Endothelial cell of umbilical vein (primary cell): Measurements from ENCODE around the gene OLA1. TPM values are rescaled to one million over a fixed set of nuclear protein-coding genes. Genes with fewer than 3 reads are reported as not detected.

ENCODE experiments used
- BruUV-seq: library from RNA; stranded (reverse); fragments of 400-500 nt; replicated peaks from 2 replicates; lab custom pipeline; 2021; lab: Mats Ljungman, UMichigan
- CTCF ChIA-PET: fragments of 300-600, 350-600 bp; sonication (Branson Sonifier 250); formaldehyde crosslinking; loops from one replicate; lab custom pipeline; 2021; ENCODE audit warnings: antibody characterized with exemption, inconsistent platforms; lab: Charles Lee
- POLR2A ChIA-PET: fragments of 300-600, 350-600 bp; sonication (Branson Sonifier 250); formaldehyde crosslinking; loops from one replicate; lab custom pipeline; 2021; ENCODE audit warnings: antibody characterized with exemption, inconsistent platforms; lab: Charles Lee
- DNase-seq: peaks from one replicate; pipeline ENCODE4 v3.0.0-alpha.2; 2011; ENCODE audit warnings: low read depth, low spot score
- FAIRE-seq: peaks from 2 replicates; lab custom pipeline; 2011; peaks lifted over from hg19 to GRCh38; lab: Jason Lieb, UNC
- H2AFZ ChIP-seq: 2 replicates; pipeline ENCODE4 v1.6.0; 2012; ENCODE audit warnings: low read depth, low read length, control low read depth, inconsistent platforms
- H3K27ac ChIP-seq: 2 replicates; pipeline ENCODE4 v1.5.1; 2011; ENCODE audit warnings: low read depth, mild to moderate bottlenecking, control low read depth, low read length, moderate library complexity; ENCODE audit not compliant: insufficient read depth
- H3K27me3 ChIP-seq, 2 experiments: 2 replicates each; pipeline versions ENCODE4 v1.6.0 to v1.6.1; 2011; ENCODE audit warnings: low read length in 2 of 2, mixed read lengths in 1 of 2; ENCODE audit not compliant: control insufficient read depth in 2 of 2, insufficient read depth in 2 of 2
- H3K36me3 ChIP-seq, 2 experiments: 2 replicates in 1 of 2; 3 replicates in 1 of 2; pipeline ENCODE4 v1.5.1; 2011; ENCODE audit warnings: low read length in 2 of 2, mild to moderate bottlenecking in 1 of 2, moderate library complexity in 1 of 2; ENCODE audit not compliant: control insufficient read depth in 2 of 2, insufficient read depth in 2 of 2; ENCODE audit errors: extremely low read depth in 1 of 2
- H3K4me1 ChIP-seq: 3 replicates; pipeline ENCODE4 v1.5.1; 2011; ENCODE audit warnings: mild to moderate bottlenecking, low read length; ENCODE audit not compliant: control insufficient read depth, insufficient read depth; ENCODE audit errors: extremely low read depth
- H3K4me2 ChIP-seq: 2 replicates; pipeline ENCODE4 v1.6.1; 2011; ENCODE audit warnings: low read length, control low read depth, mixed read lengths; ENCODE audit not compliant: insufficient read depth
- H3K4me3 ChIP-seq, 3 experiments: fragments of 200-600 bp in 1 of 3; sonication (generic), shearing (Covaris generic) in 1 of 3; replicated peaks in 1 of 3; 2 replicates each; pipeline ENCODE4 v1.5.1; 2011 to 2016; ENCODE audit warnings: control low read depth in 3 of 3, low read length in 3 of 3, mild to moderate bottlenecking in 2 of 3, inconsistent platforms in 1 of 3, low read depth in 1 of 3, moderate library complexity in 1 of 3; ENCODE audit not compliant: insufficient read depth in 1 of 3
- H3K79me2 ChIP-seq: 2 replicates; pipeline ENCODE4 v1.6.0; 2012; ENCODE audit warnings: low read length, inconsistent platforms; ENCODE audit not compliant: control insufficient read depth, insufficient read depth
- H3K9ac ChIP-seq: replicated peaks from 2 replicates; pipeline ENCODE3; 2011; ENCODE audit warnings: low read length, control low read depth; ENCODE audit not compliant: insufficient read depth; ENCODE audit errors: extremely low read depth
- H3K9me1 ChIP-seq: replicated peaks from 3 replicates; pipeline ENCODE4 v1.6.0; 2011; ENCODE audit warnings: mild to moderate bottlenecking, low read length; ENCODE audit not compliant: control insufficient read depth, insufficient read depth; ENCODE audit errors: extremely low read depth
- H3K9me3 ChIP-seq: replicated peaks from 2 replicates; pipeline ENCODE4 v1.5.1; 2012; ENCODE audit warnings: low read length, inconsistent platforms; ENCODE audit not compliant: control insufficient read depth, insufficient read depth
- H4K20me1 ChIP-seq: replicated peaks from 2 replicates; pipeline ENCODE3; 2011; ENCODE audit warnings: mild to moderate bottlenecking, low read length; ENCODE audit not compliant: control insufficient read depth, insufficient read depth; ENCODE audit errors: extremely low read depth
- CTCF ChIP-seq, 2 donors: IDR thresholded peaks; 1 replicate in 1 of 2; 2 replicates in 1 of 2; pipeline ENCODE4 v1.5.1; 2011; ENCODE audit warnings: low read length in 2 of 2, mild to moderate bottlenecking in 2 of 2, moderate library complexity in 2 of 2, control low read depth in 1 of 2, inconsistent platforms in 1 of 2, low read depth in 1 of 2; ENCODE audit not compliant: insufficient read depth in 1 of 2; ENCODE audit errors: extremely low read depth in 1 of 2
- EZH2 ChIP-seq: IDR thresholded peaks from 2 replicates; pipeline ENCODE4 v1.6.1; 2012; ENCODE audit warnings: borderline replicate concordance, low read depth, mild to moderate bottlenecking, moderate library complexity, low read length, inconsistent platforms; ENCODE audit not compliant: severe bottlenecking
- FOS ChIP-seq: IDR thresholded peaks from 2 replicates; pipeline ENCODE4 v1.6.1; 2011; ENCODE audit warnings: mild to moderate bottlenecking, low read length, moderate library complexity, borderline replicate concordance; ENCODE audit not compliant: insufficient read depth
- GATA2 ChIP-seq: IDR thresholded peaks from 2 replicates; pipeline ENCODE4 v1.7.0; 2011; ENCODE audit warnings: low read depth, mild to moderate bottlenecking, moderate library complexity, mixed read lengths, low read length; ENCODE audit not compliant: insufficient read length, insufficient read depth
- JUN ChIP-seq: IDR thresholded peaks from 2 replicates; pipeline ENCODE4 v1.6.1; 2011; ENCODE audit warnings: borderline replicate concordance, low read depth; ENCODE audit not compliant: insufficient read length, insufficient read depth
- MYC ChIP-seq: IDR thresholded peaks from one replicate; pipeline ENCODE4 v1.6.1; 2011; ENCODE audit warnings: mild to moderate bottlenecking, low read depth, low read length
- POLR2A ChIP-seq: IDR thresholded peaks from 2 replicates; pipeline ENCODE4 v1.6.1; 2012; ENCODE audit warnings: low read depth, mild to moderate bottlenecking, control low read depth, low read length
- POLR2AphosphoS5 ChIP-seq: IDR thresholded peaks from 2 replicates; pipeline ENCODE4 v1.6.1; 2012; ENCODE audit warnings: low read depth, mild to moderate bottlenecking, control low read depth, low read length, moderate library complexity; ENCODE audit not compliant: insufficient read depth
- dilution Hi-C: fragments of 300-500 bp; cut with MboI; formaldehyde crosslinking; loops from one replicate; pipeline ENCODE4 v1.15.0; 2019; ENCODE audit warnings: low sequenced_read_pairs; ENCODE audit not compliant: extremely low pct_ligation_motif_present
- intact Hi-C: fragments of 100-400 bp; cut with micrococcal nuclease; formaldehyde crosslinking; loops from one replicate; pipeline ENCODE4 v1.10.0; 2022
- polyA plus RNA-seq, 4 experiments: library from polyadenylated mRNA; depleted of rRNA in 3 of 4; stranded (reverse) in 3 of 4; unstranded in 1 of 4; fragments of >200 nt; gene quantifications; 2 replicates each; pipeline versions ENCODE4 v1.2.1 to v1.2.3, GENCODE V29; 2011 to 2012; ENCODE audit warnings: missing spikeins in 1 of 4
- total RNA-seq: library from RNA; stranded (reverse); gene quantifications from 2 replicates; pipeline ENCODE4 v1.2.3, GENCODE V29; 2021
- TF ChIP-seq, protein P1 (sequence below): IDR thresholded peaks from 2 replicates; pipeline ENCODE4 v1.6.1; 2011; ENCODE audit not compliant: insufficient read depth, insufficient read length

Gene OLA1
- total and polyA plus RNA-seq, 2 donors (not counting 3 experiments of a cell fraction or from before 2014, with no cell fraction given) = 30.6 to 93.9 TPM

GRCh38 chr2:174035981-174036742, 212.2 kb downstream of the OLA1 start:
- DNase-seq (peak; percentile 79), FAIRE-seq (peak; percentile 65)
- no peaks in the 10 kb centered on the region for H3K79me2 ChIP-seq
- H3K27ac ChIP-seq = peak overlapping the region; percentile 21
- dilution Hi-C loops (no loop called here), intact Hi-C loops (no loop called here)
- H3K4me3 ChIP-seq = no peak overlapping the region
- H3K4me1 ChIP-seq = peaks cover 16% of the 10 kb centered on the region
- H3K9me1 ChIP-seq = no peaks in the 10 kb centered on the region
- no peak for TF ChIP-seq POLR2AphosphoS5
- no peak for TF ChIP-seq GATA2
- TF ChIP-seq POLR2A = no peak
- no peak for TF ChIP-seq EZH2
- TF ChIP-seq MYC = no peak
- peak; percentile 80 for TF ChIP-seq FOS
- TF ChIP-seq, protein P1, sequence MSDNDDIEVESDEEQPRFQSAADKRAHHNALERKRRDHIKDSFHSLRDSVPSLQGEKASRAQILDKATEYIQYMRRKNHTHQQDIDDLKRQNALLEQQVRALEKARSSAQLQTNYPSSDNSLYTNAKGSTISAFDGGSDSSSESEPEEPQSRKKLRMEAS = no peak
- no peak for TF ChIP-seq CTCF (IDR thresholded peaks at IDR 0.05; ENCODE audit: extremely low read depth in 1 of 2, insufficient read depth in 1 of 2, low read depth in 1 of 2, low read length in 2 of 2)
- peak; percentile 68 for TF ChIP-seq JUN
- POLR2A ChIA-PET = no interaction called here
- peak overlapping the region; percentile 53 for H2AFZ ChIP-seq
- no peaks in the 10 kb centered on the region for H3K27me3 ChIP-seq
- H3K9me3 ChIP-seq = no peaks in the 10 kb centered on the region
- CTCF ChIA-PET = interaction anchor here (0.8 to 2.1 kb wide), 4 partner anchors 23 to 152 kb away, joined by 3 to 5 read pairs (median 4); no protein-coding TSS in a partner anchor
- H3K36me3 ChIP-seq = no peaks in the 10 kb centered on the region
- no peak overlapping the region for H3K9ac ChIP-seq
- H4K20me1 ChIP-seq = no peaks in the 10 kb centered on the region
- peak overlapping the region; percentile 10 for H3K4me2 ChIP-seq
- no TSS peak for BruUV-seq
